Measurements from ENCODE around the gene INPP5A. TPM values are rescaled to one million over a fixed set of nuclear protein-coding genes. Genes with fewer than 3 reads are reported as not detected.

Gene INPP5A
- total and polyA plus RNA-seq, 10 of the 15 experiments (the other 5 are each of a cell fraction or from before 2014, with no cell fraction given), result 0.52 to 15.0 (median 6.3) TPM

- POLR2A ChIA-PET, result no interaction called here
- BruUV-seq (replicated peaks), result no TSS peak
- no peaks in the 10 kb centered on the region for H4K20me1 ChIP-seq (ENCODE audit: control insufficient read depth, insufficient read depth)
- peaks cover 0 to 3% of the 10 kb centered on the region in 2 experiments; a peak in 2 of 4 replicates for H3K36me3 ChIP-seq (ENCODE audit: control insufficient read depth in 2 of 2, insufficient read depth in 2 of 2, low read length in 1 of 2)
- no peak overlapping the region for H3K4me2 ChIP-seq (ENCODE audit: control insufficient read depth, insufficient read depth)
- in situ Hi-C loops (cut with MboI) (no loop called here), intact Hi-C loops (cut with micrococcal nuclease; ENCODE audit: unreplicated experiment) (no loop called here)
- ATAC-seq, result no peak
- H3K27me3 ChIP-seq (replicated peaks in 1 of 2; ENCODE audit: control insufficient read depth in 2 of 2, insufficient read depth in 2 of 2, low read length in 1 of 2), result no peaks in the 10 kb centered on the region
- H3K4me1 ChIP-seq (ENCODE audit: control insufficient read depth, insufficient read depth, low read length), result no peaks in the 10 kb centered on the region
- SMC1A ChIA-PET (ENCODE audit: uncharacterized antibody, unreplicated experiment), result no interaction called here
- no peak overlapping the region for H3K4me3 ChIP-seq
- WGBS (ENCODE audit: insufficient coverage, insufficient replicate concordance, low lambda C conversion rate, missing lambda C conversion rate), result 91% methylated on average over 13 of the region's 13 CpGs
- no peak for DNase-seq (ENCODE audit: low read depth, low spot score)
- no peak overlapping the region for H2AFZ ChIP-seq (ENCODE audit: control insufficient read depth, low read depth, low read length)
- no peaks in the 10 kb centered on the region for H3K79me2 ChIP-seq (ENCODE audit: control insufficient read depth, insufficient read depth, low read length)
- FAIRE-seq, result no peak
- no peak overlapping the region for H3K9ac ChIP-seq (ENCODE audit: control insufficient read depth, insufficient read depth, low read length)
- no peak overlapping the region for H3K27ac ChIP-seq (ENCODE audit: control insufficient read depth, insufficient read depth)
- TF ChIP-seq BCL3 (IDR thresholded peaks at IDR 0.05; ENCODE audit: borderline replicate concordance, insufficient read depth, low read depth, low read length, poor library complexity, severe bottlenecking) (no peak), TBL1XR1 (IDR thresholded peaks at IDR 0.05; ENCODE audit: low read depth, low read length) (no peak), CEBPB (IDR thresholded peaks at IDR 0.05; ENCODE audit: borderline replicate concordance in 1 of 2, low read depth in 2 of 2, low read length in 2 of 2) (no peak), SP1 (IDR thresholded peaks at IDR 0.05; ENCODE audit: low read depth, low read length) (no peak), YBX1 (IDR thresholded peaks at IDR 0.05) (no peak), RUNX3 (IDR thresholded peaks at IDR 0.05; ENCODE audit: low read length) (no peak), E4F1 (IDR thresholded peaks at IDR 0.05; ENCODE audit: borderline replicate concordance, partially characterized antibody) (no peak), EGR1 (IDR thresholded peaks at IDR 0.05; ENCODE audit: borderline replicate concordance in 1 of 2, low read depth in 2 of 2, low read length in 2 of 2) (no peak), SUZ12 (IDR thresholded peaks at IDR 0.05; ENCODE audit: unreplicated experiment) (no peak), ZNF384 (IDR thresholded peaks at IDR 0.05; ENCODE audit: borderline replicate concordance, low read depth, low read length) (no peak), YY1 (IDR thresholded peaks at IDR 0.05; ENCODE audit: low read depth, low read length) (no peak), NR2F1 (conservative IDR thresholded peaks at IDR 0.05) (no peak), NFYB (IDR thresholded peaks at IDR 0.05; ENCODE audit: insufficient read depth, low read depth, low read length) (no peak), FOXM1 (IDR thresholded peaks at IDR 0.05; ENCODE audit: low read depth, low read length) (no peak)
- TF ChIP-seq, protein P1, sequence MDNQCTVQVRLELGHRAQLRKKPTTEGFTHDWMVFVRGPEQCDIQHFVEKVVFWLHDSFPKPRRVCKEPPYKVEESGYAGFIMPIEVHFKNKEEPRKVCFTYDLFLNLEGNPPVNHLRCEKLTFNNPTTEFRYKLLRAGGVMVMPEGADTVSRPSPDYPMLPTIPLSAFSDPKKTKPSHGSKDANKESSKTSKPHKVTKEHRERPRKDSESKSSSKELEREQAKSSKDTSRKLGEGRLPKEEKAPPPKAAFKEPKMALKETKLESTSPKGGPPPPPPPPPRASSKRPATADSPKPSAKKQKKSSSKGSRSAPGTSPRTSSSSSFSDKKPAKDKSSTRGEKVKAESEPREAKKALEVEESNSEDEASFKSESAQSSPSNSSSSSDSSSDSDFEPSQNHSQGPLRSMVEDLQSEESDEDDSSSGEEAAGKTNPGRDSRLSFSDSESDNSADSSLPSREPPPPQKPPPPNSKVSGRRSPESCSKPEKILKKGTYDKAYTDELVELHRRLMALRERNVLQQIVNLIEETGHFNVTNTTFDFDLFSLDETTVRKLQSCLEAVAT (IDR thresholded peaks at IDR 0.05), result no peak
- H3K9me3 ChIP-seq (replicated peaks; ENCODE audit: control insufficient read depth, insufficient read depth, low read length), result no peaks in the 10 kb centered on the region; the same call in 2 of the 3 replicates
- RAD21 ChIA-PET (ENCODE audit: unreplicated experiment), result no interaction called here
- CTCF ChIA-PET, result no interaction called here
Observed at GRCh38 chr10:132745971-132746370, 208.4 kb downstream of the INPP5A start.

Data from GM12878 (cell line).